GM12875 (cell line): ENCODE data around the gene TMEM269.

Experiments
- H3K4me3 ChIP-seq: one replicate; pipeline ENCODE4 v1.5.1; 2011; ENCODE audit warnings: low read depth, low read length, control low read depth
- TF ChIP-seq, protein P1 (sequence below): IDR thresholded peaks from 2 replicates; pipeline ENCODE4 v1.5.1; 2011; ENCODE audit warnings: low read depth, mild to moderate bottlenecking, control low read depth, inconsistent platforms, low read length, moderate library complexity, borderline replicate concordance; ENCODE audit not compliant: insufficient read depth

Gene TMEM269

DNA sequence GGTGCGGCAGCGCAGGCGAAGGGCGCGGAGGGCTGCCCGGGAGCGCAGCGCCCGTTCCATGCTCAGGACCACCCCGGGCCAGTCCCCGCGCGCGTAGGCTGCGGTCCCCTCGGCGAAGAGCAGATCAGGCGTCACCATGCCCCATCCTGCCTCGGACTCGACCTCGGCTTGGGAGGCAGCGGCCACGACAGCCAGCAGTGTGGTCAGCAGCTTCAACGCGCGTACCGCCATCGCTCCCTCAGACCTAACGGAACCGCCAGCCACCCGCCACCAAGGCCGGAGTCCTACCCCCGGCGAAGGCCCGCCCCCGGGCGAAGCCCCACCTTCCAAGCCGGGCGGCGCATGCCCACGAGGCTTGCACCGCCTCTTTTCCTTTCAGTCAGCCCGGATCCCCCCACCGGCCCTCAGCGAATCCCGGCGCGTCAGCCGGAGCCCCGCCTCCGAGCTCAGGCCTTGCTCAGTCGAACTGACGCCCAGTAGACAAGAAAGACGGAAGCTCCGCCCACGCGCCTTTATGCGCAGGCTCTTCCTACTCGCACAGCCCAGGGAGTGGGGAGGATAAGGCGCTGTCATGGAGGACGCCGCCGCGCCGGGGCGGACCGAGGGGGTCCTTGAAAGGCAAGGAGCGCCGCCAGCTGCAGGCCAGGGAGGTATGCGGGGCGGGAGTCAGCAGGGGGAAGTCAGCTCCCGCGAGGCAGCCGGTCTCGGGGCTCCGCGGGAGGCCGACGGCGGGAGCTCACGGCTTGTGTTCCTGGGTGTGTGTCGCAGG lies 17.9 kb upstream of the TMEM269 start, which contains the start of the genes C1orf50 and P3H1:
C1orf50 (plus strand) TSS at position 509 of the 769 bp plus-strand sequence; CDS start at position 572, 63 bp downstream.
P3H1 (minus strand) TSS at position 288 of the 769 bp plus-strand sequence; CDS start at position 231, 57 bp downstream.
- TF ChIP-seq, protein P1, sequence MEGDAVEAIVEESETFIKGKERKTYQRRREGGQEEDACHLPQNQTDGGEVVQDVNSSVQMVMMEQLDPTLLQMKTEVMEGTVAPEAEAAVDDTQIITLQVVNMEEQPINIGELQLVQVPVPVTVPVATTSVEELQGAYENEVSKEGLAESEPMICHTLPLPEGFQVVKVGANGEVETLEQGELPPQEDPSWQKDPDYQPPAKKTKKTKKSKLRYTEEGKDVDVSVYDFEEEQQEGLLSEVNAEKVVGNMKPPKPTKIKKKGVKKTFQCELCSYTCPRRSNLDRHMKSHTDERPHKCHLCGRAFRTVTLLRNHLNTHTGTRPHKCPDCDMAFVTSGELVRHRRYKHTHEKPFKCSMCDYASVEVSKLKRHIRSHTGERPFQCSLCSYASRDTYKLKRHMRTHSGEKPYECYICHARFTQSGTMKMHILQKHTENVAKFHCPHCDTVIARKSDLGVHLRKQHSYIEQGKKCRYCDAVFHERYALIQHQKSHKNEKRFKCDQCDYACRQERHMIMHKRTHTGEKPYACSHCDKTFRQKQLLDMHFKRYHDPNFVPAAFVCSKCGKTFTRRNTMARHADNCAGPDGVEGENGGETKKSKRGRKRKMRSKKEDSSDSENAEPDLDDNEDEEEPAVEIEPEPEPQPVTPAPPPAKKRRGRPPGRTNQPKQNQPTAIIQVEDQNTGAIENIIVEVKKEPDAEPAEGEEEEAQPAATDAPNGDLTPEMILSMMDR = no peak
- peak within 1 kb of the TSS; percentile 87 for H3K4me3 ChIP-seq

DNA sequence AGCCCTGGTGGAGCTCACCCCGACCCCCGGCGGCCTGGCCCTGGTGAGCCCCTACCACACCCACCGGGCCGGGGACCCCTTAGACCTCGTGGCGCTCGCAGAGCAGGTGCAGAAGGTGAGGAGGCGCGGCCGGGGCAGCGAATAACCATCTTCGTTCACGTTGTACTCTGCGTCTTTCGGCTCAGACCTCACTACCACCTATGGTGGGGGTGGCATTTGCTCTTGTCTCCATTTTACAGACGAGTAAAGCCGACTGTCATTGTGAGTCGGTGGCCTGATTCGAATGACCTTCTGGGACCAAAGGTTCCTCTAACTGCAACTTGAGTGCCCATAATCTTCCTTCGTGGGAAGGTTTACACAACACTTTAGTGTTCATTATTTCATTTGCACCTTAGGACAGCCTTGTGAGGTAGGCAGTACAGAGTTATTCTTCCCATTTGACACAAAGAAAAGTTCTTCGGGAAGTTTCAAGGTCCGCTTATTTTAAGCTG lies 17.2 kb upstream of the TMEM269 start:
- peak overlapping the region; percentile 87 for H3K4me3 ChIP-seq

DNA sequence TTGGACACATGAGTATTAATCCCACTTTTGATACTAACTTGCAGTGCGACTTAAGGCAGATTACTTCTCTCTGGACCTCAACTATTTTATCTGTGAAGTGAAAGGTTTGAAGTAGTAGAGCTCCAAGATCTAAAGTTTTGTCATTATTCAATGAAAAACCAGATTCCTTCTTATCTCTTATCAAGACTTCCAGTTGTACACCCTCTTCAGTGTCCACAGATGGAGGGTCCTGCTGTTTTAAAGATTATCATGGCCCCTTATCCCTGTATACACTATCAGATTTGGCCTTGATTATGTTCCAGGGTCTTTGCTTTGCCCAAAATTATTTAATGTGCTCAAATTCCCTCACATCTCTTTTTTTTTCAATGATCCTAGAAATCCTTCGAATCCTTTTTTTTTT lies 16.6 kb upstream of the TMEM269 start:
- TF ChIP-seq, protein P1 = no peak
- H3K4me3 ChIP-seq = peak overlapping the region; percentile 87

More for the DNA sequence above, 17.2 kb upstream of the TMEM269 start:
- TF ChIP-seq, protein P1 = no peak

DNA sequence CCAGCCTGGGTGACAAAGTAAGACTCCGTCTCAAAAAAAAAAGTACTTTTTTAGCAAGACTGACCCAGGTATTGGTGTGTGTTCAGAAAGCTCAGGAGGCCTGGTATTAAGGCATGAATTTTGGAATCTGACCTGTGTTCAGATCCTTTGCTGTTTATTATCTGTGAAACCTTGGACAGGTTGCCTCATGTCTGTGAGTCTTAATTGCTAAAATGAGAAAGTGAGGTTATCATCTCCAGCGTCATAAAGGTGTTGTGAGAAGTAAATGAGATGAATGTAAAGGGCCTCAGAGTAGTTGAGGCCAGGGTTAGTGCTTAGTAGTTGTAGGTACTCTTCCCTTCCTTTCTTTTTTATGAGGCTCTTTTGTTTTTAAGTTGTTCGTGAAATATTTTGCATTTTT lies 15.0 kb upstream of the TMEM269 start:
- TF ChIP-seq, protein P1 = no peak
- no peak overlapping the region for H3K4me3 ChIP-seq

DNA sequence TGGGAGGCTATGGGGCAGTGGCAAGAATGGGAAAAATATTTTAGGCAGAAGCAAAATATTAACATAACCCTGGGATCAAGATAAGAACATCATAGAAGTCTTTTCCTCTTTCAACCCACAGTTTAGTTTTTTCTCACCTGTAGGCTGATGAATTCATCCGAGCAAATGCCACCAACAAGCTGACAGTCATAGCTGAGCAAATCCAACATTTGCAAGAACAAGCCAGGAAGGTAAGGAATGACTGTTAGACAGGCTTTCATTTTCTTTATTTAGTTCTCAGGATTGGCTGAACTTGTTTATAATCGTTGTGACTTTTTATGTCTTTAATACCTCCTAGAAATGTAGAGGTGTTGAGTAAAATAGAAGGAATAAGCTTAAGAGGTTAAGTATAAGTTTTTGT lies 11.4 kb upstream of the TMEM269 start:
- H3K4me3 ChIP-seq = no peak overlapping the region
- TF ChIP-seq, protein P1 = no peak

DNA sequence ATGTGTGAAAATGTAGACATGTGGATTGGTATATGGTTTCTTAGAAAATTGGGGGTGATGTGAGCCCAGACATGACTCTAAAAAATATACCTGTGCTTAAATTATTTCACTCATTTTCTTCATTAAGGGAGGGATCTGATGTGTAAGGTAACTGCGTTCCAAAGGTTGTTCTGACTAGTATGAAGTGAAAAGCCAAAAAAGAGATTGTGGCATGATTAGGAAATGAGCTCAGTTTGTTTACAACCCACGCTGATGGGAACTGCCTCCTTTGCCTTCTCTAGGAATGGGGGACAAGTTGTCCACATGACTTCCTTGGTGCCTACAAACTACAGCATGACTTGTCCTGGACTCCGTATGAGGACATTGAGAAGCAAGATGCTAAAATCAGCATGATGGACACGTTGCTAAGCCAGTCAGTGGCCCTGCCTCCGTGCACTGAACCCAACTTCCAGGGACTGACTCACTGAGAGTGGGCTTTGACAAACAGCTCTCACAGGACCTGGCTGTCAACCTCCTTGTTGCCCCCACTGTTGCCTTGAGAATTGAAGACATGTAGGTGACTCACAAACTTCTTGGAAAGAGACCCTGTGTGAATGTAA lies 9.8 kb upstream of the TMEM269 start:
- H3K4me3 ChIP-seq = no peak overlapping the region
- TF ChIP-seq, protein P1 = no peak

DNA sequence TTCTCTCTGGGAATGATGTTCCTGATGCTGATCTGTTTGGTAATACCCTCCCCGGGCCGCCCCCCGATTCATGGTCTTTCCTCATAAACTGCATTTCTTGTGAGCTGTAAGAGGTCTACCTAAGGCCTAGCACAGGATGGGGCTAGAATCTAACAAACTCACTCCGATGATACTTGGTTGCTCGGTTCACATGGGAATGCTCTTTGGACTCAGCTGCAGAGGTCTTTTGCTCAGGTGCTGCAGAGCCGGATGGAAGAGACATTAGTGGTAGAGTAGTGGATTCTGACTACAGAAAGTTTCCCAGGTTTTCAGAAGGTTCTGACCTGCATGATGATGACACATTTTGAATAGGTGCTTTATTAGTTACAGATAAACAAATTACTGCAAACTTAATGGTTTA lies 8.3 kb upstream of the TMEM269 start:
- no peak overlapping the region for H3K4me3 ChIP-seq
- TF ChIP-seq, protein P1 = no peak
